Spleen (tissue), 11 donors: Measurements from ENCODE around the gene CHCHD3. TPM values are rescaled to one million over a fixed set of nuclear protein-coding genes. Genes with fewer than 3 reads are reported as not detected.
"Not testable (repeated sequence)": the region's sequence is repeated elsewhere in the genome, so short reads cannot be mapped to it uniquely, and the experiment has no call there.

Experiments used
- DNase-seq: peaks from one replicate; pipeline ENCODE4 v3.0.0-alpha.2; 2020
- H3K27ac ChIP-seq, 8 donors: fragments of 200-600 bp; sonication (generic) in 7 of 8; 1 replicate in 4 of 8; 2 replicates in 4 of 8; pipeline versions ENCODE4 v1.5.0 to v1.8.0; 2016 to 2021; ENCODE audit warnings: inconsistent platforms in 4 of 8, mild to moderate bottlenecking in 4 of 8, moderate library complexity in 1 of 8
- H3K27me3 ChIP-seq, 7 donors: fragments of 200-600 bp; sonication (generic) in 6 of 7; replicated peaks in 1 of 7; 1 replicate in 4 of 7; 2 replicates in 3 of 7; pipeline versions ENCODE4 v1.5.0 to v1.8.0; 2016 to 2021; ENCODE audit warnings: inconsistent platforms in 3 of 7, mild to moderate bottlenecking in 1 of 7
- H3K36me3 ChIP-seq, 6 donors: fragments of 200-600 bp; sonication (generic) in 5 of 6; 1 replicate in 4 of 6; 2 replicates in 2 of 6; pipeline versions ENCODE4 v1.5.0 to v1.8.0; 2016 to 2021; ENCODE audit warnings: inconsistent platforms in 2 of 6
- H3K4me1 ChIP-seq, 6 donors: fragments of 200-600 bp; sonication (generic) in 5 of 6; 1 replicate in 3 of 6; 2 replicates in 3 of 6; pipeline versions ENCODE4 v1.5.0 to v1.8.0; 2016 to 2021; ENCODE audit warnings: inconsistent platforms in 3 of 6
- H3K4me3 ChIP-seq, 8 donors: fragments of 200-600 bp; sonication (generic) in 7 of 8; 1 replicate in 4 of 8; 2 replicates in 4 of 8; pipeline versions ENCODE4 v1.5.0 to v1.8.0; 2016 to 2021; ENCODE audit warnings: inconsistent platforms in 4 of 8, mild to moderate bottlenecking in 4 of 8, moderate library complexity in 2 of 8
- H3K9me3 ChIP-seq, 8 donors: fragments of 200-600 bp; sonication (generic) in 7 of 8; 1 replicate in 4 of 8; 2 replicates in 4 of 8; pipeline versions ENCODE4 v1.5.0 to v1.8.0; 2016 to 2021; ENCODE audit warnings: inconsistent platforms in 4 of 8
- POLR2A ChIP-seq, 3 donors: fragments of 450-650 bp; IDR thresholded peaks; one replicate each; pipeline ENCODE4 v1.5.1; 2017; ENCODE audit warnings: antibody characterized with exemption in 3 of 3, mild to moderate bottlenecking in 1 of 3
- POLR2AphosphoS5 ChIP-seq, 3 donors: sonication (generic); formaldehyde crosslinking; IDR thresholded peaks; one replicate each; pipeline ENCODE4 v1.5.1; 2017; ENCODE audit warnings: antibody characterized with exemption in 3 of 3
- WGBS, 5 donors: extraction: QIAGEN DNeasy Blood & Tissue Kit in 3 of 5; methylation state at CpG; one replicate each; pipeline versions ENCODE4 v1.1.5 to v1.1.7; 2013 to 2018; 5-methylcytosine and 5-hydroxymethylcytosine counted together
- intact Hi-C: fragments of 100-400 bp; cut with DNase I; formaldehyde crosslinking; loops from one replicate; pipeline ENCODE4 v1.15.0; 2023; ENCODE audit warnings: low total_unique reads
- polyA plus RNA-seq, 3 donors: library from polyadenylated mRNA; stranded (reverse); fragments of 200-250 nt; gene quantifications; one replicate each; pipeline ENCODE4 v1.2.1, GENCODE V29; 2013
- total RNA-seq, 7 donors: library from RNA; depleted of rRNA in 3 of 7; stranded (reverse); fragments of >200 nt in 3 of 7; fragmentation: NEBNext Ultra II Directional in 4 of 7; extraction: Animal tissue kit (Norgen Biotek cat#: 25700) in 4 of 7; gene quantifications; one replicate each; pipeline versions ENCODE4 v1.1.0 to v1.2.1, GENCODE V29; 2016 to 2021
- TF ChIP-seq, protein P1 (sequence below), 11 experiments: fragments of 200-600 bp in 7 of 11; fragments of 450-650 bp in 4 of 11; sonication (generic) in 4 of 11; IDR thresholded peaks in 8 of 11; conservative IDR thresholded peaks in 3 of 11; 1 replicate in 7 of 11; 2 replicates in 4 of 11; pipeline versions ENCODE4 v1.4.0 to v1.8.0; 2016 to 2021; ENCODE audit warnings: antibody characterized with exemption in 11 of 11, inconsistent platforms in 4 of 11, mild to moderate bottlenecking in 1 of 11
- donor health status: healthy with polysubstance abuse.
- donor health status: DM: no; HTN: no; CAD: no; lungs with moderate emphysema.
- donor health status: DM: no; HTN: no; CAD: no.
- donor health status: Bipolar disorder and iron deficiency.
- donor health status: healthy.
- donor health status: DM: no; HTN: no; CAD: no.
- donor health status: DM: yes; HTN: yes; CAD: no.

Gene CHCHD3
- total and polyA plus RNA-seq, 10 donors = 18.6 to 60.3 (median 38.8) TPM

DNA sequence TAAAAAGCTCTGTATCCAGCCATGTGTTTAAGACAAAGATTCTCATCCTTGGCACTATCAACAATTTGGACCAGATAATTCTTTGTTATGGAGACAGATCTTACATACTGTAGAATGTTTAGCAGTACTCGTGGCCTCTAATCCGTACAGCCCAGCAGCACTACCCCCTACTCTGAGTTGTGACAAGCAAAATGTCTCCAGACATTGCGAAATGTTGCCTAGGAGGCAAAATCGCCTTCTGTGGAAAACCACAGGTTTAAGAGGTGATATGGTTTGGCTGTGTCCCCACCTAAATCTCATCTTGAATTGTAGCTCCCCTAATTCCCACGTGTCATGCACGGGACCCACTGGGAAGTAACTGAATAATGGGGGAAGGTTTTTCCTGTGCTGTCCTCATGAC lies 186.7 kb downstream of the CHCHD3 start:
- H3K27me3 ChIP-seq = no peaks in the 10 kb centered on the region
- peaks cover 0 to 13% (median 6%) of the 10 kb centered on the region in 8 donors for H3K9me3 ChIP-seq
- no peak overlapping the region for H3K27ac ChIP-seq
- H3K4me3 ChIP-seq = no peak overlapping the region
- no peak for DNase-seq
- intact Hi-C loops = no loop called here
- H3K36me3 ChIP-seq = peaks cover 0 to 34% (median 2%) of the 10 kb centered on the region in 6 donors
- 88 to 98% (median 91%) methylated on average over 6 of the region's 6 CpGs for WGBS, 5 donors
- H3K4me1 ChIP-seq = no peaks in the 10 kb centered on the region
- no peak for TF ChIP-seq POLR2AphosphoS5 (IDR thresholded peaks at IDR 0.05)
- TF ChIP-seq, protein P1, sequence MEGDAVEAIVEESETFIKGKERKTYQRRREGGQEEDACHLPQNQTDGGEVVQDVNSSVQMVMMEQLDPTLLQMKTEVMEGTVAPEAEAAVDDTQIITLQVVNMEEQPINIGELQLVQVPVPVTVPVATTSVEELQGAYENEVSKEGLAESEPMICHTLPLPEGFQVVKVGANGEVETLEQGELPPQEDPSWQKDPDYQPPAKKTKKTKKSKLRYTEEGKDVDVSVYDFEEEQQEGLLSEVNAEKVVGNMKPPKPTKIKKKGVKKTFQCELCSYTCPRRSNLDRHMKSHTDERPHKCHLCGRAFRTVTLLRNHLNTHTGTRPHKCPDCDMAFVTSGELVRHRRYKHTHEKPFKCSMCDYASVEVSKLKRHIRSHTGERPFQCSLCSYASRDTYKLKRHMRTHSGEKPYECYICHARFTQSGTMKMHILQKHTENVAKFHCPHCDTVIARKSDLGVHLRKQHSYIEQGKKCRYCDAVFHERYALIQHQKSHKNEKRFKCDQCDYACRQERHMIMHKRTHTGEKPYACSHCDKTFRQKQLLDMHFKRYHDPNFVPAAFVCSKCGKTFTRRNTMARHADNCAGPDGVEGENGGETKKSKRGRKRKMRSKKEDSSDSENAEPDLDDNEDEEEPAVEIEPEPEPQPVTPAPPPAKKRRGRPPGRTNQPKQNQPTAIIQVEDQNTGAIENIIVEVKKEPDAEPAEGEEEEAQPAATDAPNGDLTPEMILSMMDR (IDR thresholded peaks at IDR 0.05 in 8 of 11, conservative IDR thresholded peaks at IDR 0.05 in 3 of 11) = no peak
- TF ChIP-seq POLR2A (IDR thresholded peaks at IDR 0.05) = no peak

DNA sequence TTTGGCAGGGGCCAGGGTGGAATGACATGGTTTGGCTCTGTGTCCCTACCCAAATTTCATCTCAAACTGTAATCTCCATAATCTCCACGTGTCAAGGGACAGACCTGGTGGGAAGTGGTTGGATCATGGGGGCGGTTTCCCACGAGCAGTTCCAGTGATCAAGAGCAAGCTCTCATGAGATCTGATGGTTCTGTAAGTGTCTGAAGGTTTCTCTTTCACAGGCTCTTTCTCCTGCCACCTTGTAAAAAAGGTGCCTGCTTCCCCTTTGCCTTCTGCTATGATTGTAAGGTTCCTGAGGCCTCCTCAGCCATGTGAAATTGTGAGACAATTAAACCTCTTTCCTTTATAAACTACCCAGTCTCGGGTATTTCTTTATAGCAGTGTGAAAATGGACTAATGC lies 188.3 kb downstream of the CHCHD3 start:
- 81 to 90% (median 89%) methylated on average over 4 of the region's 4 CpGs for WGBS, 5 donors
- Histone ChIP-seq H3K9me3 (peaks cover 0 to 13% (median 6%) of the 10 kb centered on the region in 8 donors), H3K4me3 (no peak overlapping the region), H3K36me3 (peaks cover 0 to 27% (median 1%) of the 10 kb centered on the region in 6 donors), H3K4me1 (no peaks in the 10 kb centered on the region), H3K27ac (no peak overlapping the region), H3K27me3 (no peaks in the 10 kb centered on the region)
- intact Hi-C loops = no loop called here
- TF ChIP-seq POLR2A (IDR thresholded peaks at IDR 0.05) (no peak), POLR2AphosphoS5 (IDR thresholded peaks at IDR 0.05) (no peak)
- TF ChIP-seq, protein P1 (IDR thresholded peaks at IDR 0.05 in 8 of 11, conservative IDR thresholded peaks at IDR 0.05 in 3 of 11) = no peak
- DNase-seq = no peak

DNA sequence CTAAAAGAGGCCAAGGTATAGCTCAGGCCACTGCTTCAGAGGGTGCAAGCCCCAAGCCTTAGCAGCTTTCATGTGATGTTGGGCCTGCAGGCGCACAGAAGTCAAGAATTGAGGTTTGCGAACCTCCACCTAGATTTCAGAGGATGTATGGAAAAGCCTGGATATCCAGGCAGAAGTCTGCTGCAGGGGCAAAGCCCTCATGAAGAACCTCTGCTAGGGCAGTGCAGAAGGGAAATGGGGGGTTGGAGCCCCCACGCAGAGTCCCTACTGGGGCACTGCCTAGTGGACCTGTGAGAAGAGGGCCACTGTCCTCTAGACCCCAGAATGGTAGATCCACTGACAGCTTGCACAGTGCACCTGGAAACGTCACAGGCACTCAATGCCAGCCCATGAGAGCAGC lies 189.1 kb downstream of the CHCHD3 start:
- H3K27ac ChIP-seq, H3K4me3 ChIP-seq, H3K4me1 ChIP-seq, H3K27me3 ChIP-seq, DNase-seq, intact Hi-C loops: not testable (repeated sequence)
- H3K36me3 ChIP-seq = peaks cover 0 to 20% (median 0%) of the 10 kb centered on the region in 6 donors
- H3K9me3 ChIP-seq = peaks cover 0 to 13% (median 6%) of the 10 kb centered on the region in 8 donors
- WGBS, 5 donors = 89 to 98% (median 96%) methylated on average over 3 to 4 of the region's 4 CpGs

DNA sequence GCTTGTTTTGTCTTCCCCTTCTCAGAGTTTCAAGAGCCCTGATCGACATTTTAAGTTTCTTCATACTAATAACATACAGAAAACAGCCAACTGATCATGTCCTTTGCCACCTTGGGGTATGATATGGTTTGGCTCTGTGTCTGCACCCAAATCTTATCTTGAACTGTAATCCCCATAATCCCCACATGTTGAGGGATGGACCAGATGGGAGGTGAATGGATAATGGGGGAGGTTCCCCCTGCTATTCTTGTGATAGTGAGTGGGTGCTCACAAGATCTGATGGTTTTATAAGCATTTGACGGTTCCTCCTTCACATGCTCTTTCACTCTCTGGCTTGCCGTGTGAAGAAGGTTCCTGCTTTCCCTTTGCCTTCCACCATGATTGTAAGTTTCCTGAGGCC lies 190.3 kb downstream of the CHCHD3 start:
- intact Hi-C loops = no loop called here
- DNase-seq = no peak

More for the DNA sequence above, 190.3 kb downstream of the CHCHD3 start:
- Histone ChIP-seq H3K27me3 (no peaks in the 10 kb centered on the region), H3K9me3 (peaks cover 0 to 13% (median 6%) of the 10 kb centered on the region in 8 donors), H3K4me1 (no peaks in the 10 kb centered on the region), H3K36me3 (peaks cover 0 to 9% (median 0%) of the 10 kb centered on the region in 6 donors), H3K4me3 (no peak overlapping the region), H3K27ac (no peak overlapping the region)
- 94 to 98% (median 95%) methylated on average over 3 of the region's 3 CpGs for WGBS, 5 donors
- no peak for TF ChIP-seq POLR2AphosphoS5 (IDR thresholded peaks at IDR 0.05)
- TF ChIP-seq, protein P1 (IDR thresholded peaks at IDR 0.05 in 8 of 11, conservative IDR thresholded peaks at IDR 0.05 in 3 of 11) = no peak
- no peak for TF ChIP-seq POLR2A (IDR thresholded peaks at IDR 0.05)
